Measurements from ENCODE around the gene WASHC3.

Gene WASHC3

DNA sequence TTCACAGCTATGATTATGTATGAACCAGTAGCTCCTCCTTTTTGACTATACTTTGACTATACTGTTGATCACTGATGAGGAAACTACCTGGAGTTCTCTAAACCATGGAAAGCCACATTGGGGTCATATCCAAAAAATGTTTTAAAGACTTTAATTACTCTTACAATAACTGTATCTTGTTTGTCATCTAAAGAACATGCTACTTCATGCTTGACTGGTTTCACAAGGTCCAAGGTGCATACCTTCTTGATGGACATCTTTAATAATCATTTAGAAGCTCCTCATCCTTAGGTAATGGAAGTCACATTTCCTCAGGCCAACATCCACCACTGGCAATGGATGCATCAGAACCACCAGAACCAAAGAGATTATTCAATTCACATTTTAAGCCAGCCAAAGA, 29.9 kb downstream of the WASHC3 start:
- ChIA-PET POLR2A (no interaction called here), CTCF (interaction anchor here (1.3 to 1.4 kb wide), 2 partner anchors 11 to 22 kb away, joined by 3 read pairs; no protein-coding TSS in a partner anchor)
- no peak overlapping the region for H3K4me3 ChIP-seq (ENCODE audit: low read depth, low read length)
- no peak for DNase-seq (ENCODE audit: low read depth, low spot score)
- TF ChIP-seq, protein P1, sequence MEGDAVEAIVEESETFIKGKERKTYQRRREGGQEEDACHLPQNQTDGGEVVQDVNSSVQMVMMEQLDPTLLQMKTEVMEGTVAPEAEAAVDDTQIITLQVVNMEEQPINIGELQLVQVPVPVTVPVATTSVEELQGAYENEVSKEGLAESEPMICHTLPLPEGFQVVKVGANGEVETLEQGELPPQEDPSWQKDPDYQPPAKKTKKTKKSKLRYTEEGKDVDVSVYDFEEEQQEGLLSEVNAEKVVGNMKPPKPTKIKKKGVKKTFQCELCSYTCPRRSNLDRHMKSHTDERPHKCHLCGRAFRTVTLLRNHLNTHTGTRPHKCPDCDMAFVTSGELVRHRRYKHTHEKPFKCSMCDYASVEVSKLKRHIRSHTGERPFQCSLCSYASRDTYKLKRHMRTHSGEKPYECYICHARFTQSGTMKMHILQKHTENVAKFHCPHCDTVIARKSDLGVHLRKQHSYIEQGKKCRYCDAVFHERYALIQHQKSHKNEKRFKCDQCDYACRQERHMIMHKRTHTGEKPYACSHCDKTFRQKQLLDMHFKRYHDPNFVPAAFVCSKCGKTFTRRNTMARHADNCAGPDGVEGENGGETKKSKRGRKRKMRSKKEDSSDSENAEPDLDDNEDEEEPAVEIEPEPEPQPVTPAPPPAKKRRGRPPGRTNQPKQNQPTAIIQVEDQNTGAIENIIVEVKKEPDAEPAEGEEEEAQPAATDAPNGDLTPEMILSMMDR (IDR thresholded peaks at IDR 0.05; ENCODE audit: insufficient read depth, low read length, missing control alignments) = no peak

DNA sequence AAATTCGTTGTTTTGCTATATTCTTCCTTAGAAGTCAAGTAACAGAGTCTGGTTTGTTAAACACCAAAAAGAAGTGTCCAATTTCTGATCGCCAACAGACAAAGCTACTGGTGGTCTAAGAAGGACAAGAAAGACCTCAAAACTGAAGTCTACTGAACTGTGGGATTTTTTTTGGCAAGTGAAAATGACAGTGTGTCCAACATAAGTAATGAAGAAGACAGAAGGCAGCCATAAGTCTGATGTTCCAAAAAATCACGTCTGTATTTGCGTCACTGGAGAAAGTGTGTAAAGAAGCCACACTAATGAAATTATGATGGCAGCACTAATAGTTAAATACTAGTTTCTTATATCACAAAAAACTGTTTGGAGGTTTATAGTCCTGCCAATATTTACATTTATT, 32.6 kb downstream of the WASHC3 start:
- TF ChIP-seq, protein P1 (IDR thresholded peaks at IDR 0.05; ENCODE audit: insufficient read depth, low read length, missing control alignments) = no peak
- POLR2A ChIA-PET = no interaction called here
- no peak overlapping the region for H3K4me3 ChIP-seq (ENCODE audit: low read depth, low read length)
- no peak for DNase-seq (ENCODE audit: low read depth, low spot score)
- CTCF ChIA-PET = no interaction called here

DNA sequence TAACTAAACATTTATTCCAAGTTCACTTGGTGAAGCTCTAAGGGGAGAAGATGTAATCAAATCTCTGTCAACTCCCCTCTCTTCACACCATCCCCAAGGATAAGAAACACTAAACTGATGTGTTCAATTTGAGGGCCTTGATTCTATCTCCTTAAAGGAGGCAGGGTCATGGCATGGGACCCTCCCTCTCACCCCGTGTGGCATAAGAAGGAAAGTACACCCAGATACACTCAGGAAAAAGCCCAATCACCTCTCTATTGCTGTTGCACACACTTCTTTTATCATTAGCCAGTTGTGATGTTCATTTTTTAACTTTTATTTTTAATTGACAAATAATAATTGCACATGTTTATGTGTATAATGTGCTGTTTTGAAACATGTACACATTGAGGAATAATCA, 35.1 kb downstream of the WASHC3 start:
- TF ChIP-seq, protein P1 (IDR thresholded peaks at IDR 0.05; ENCODE audit: insufficient read depth, low read length, missing control alignments) = no peak
- no peak for DNase-seq (ENCODE audit: low read depth, low spot score)
- H3K4me3 ChIP-seq (ENCODE audit: low read depth, low read length) = no peak overlapping the region
- POLR2A ChIA-PET = no interaction called here
- CTCF ChIA-PET = no interaction called here

DNA sequence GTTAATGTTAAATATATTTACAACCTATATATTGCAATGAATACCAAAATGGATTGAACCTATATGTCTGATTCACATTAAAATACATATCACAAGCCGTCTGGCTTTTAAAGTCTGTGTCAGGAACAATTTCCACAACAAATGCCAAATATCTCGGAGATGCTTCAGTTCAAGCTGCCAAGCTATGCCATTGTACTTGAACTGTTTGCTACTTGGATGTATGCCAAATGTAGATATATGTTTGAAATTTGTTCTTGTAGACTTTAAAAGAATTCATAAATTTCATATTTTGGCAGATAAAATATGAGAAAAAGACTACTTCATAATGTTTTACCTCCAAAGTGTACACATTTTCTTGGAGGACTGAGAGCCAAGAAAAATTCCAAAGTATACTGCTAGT, 37.0 kb downstream of the WASHC3 start:
- CTCF ChIA-PET = no interaction called here
- no peak overlapping the region for H3K4me3 ChIP-seq (ENCODE audit: low read depth, low read length)
- TF ChIP-seq, protein P1 (IDR thresholded peaks at IDR 0.05; ENCODE audit: insufficient read depth, low read length, missing control alignments) = no peak
- DNase-seq (ENCODE audit: low read depth, low spot score) = no peak
- POLR2A ChIA-PET = no interaction called here

DNA sequence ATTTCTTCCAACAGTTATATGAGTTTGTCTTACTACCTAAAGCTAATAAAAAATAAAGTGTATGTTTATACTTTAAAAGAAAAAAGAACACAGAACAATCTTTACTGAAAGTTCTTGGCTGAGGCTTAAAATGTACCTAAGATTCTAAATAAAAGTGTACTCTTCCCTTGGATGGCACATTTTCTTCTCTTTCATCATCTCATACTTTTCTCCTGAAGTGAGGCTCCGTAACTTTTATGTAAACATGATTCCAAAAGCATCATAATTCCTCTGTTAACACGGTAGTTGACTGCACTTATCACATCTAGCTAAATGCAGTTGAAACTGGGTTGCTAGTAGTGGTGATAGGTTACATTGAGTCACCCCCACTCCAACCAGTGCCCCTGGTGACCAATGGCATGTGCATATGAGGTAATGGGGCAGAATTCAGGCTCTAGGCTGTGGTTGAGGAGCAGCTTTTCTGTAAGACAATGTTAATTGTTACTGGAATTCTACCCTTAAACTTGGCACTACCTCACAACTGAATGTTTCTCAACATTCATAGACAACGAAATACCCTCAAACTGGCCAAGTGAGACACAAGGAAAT, 38.4 kb downstream of the WASHC3 start:
- POLR2A ChIA-PET = no interaction called here
- peak; percentile 28 for DNase-seq (ENCODE audit: low read depth, low spot score)
- no peak overlapping the region for H3K4me3 ChIP-seq (ENCODE audit: low read depth, low read length)
- CTCF ChIA-PET = interaction anchor here (0.8 kb wide), 1 partner anchor 264 kb away, joined by 3 read pairs; no protein-coding TSS in a partner anchor
- TF ChIP-seq, protein P1 (IDR thresholded peaks at IDR 0.05; ENCODE audit: insufficient read depth, low read length, missing control alignments) = no peak

DNA sequence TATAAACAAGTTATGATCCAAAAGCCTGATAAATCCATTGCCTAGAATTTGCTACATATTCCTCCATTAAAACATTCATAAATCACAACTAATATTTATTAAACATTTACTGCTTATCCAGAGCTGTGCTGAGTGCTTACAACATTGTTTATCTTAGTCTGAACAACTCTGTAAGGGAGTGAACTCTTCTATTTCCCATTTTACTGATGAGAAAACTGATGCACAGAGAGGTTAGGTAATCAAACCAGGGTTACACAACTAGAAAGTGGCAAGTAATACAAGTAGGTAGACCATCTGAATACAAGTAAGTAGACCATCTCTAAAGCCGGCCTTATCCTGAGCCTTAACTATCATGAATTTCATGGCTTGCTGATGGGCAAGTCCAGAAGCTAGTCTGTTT, 39.5 kb downstream of the WASHC3 start:
- DNase-seq (ENCODE audit: low read depth, low spot score) = no peak
- ChIA-PET POLR2A (no interaction called here), CTCF (interaction anchor here (1.0 kb wide), 1 partner anchor 81 kb away, joined by 3 read pairs; no protein-coding TSS in a partner anchor)
- no peak overlapping the region for H3K4me3 ChIP-seq (ENCODE audit: low read depth, low read length)
- TF ChIP-seq, protein P1 (IDR thresholded peaks at IDR 0.05; ENCODE audit: insufficient read depth, low read length, missing control alignments) = no peak
